ENCODE results near the gene ELP4.

Gene ELP4

DNA sequence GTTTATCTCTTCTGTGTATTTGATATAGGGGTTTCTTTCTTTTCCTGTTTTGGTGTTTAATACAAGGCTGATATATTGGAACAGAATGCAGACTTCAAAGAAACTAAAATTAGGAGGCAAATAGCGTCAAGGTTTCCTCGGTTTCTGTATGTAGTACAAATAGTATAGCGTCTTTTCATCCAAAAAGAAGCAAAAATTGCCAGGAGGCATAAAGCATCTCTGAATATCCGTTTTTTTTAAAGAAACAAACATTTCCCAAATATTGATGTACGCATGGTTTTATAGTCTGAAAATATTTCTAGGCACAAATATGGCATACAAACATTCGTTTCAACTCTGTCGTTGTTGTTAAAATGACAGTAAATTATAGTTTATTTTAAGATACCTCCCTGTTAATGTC, 318.6 kb downstream of the ELP4 start:
- H3K4me1 ChIP-seq (ENCODE audit: control insufficient read depth in 1 of 2, insufficient read depth in 1 of 2, low read depth in 1 of 2, low read length in 1 of 2), result no peaks in the 10 kb centered on the region
- H3K27me3 ChIP-seq, result peaks cover 100% of the 10 kb centered on the region
- H3K36me3 ChIP-seq, result no peaks in the 10 kb centered on the region
- H3K9me3 ChIP-seq, result no peaks in the 10 kb centered on the region
- H3K27ac ChIP-seq, result no peak overlapping the region
- no peak overlapping the region for H3K4me3 ChIP-seq (ENCODE audit: low read depth in 1 of 2, low read length in 1 of 2)
- TF ChIP-seq CTCF (IDR thresholded peaks at IDR 0.05), result no peak

DNA sequence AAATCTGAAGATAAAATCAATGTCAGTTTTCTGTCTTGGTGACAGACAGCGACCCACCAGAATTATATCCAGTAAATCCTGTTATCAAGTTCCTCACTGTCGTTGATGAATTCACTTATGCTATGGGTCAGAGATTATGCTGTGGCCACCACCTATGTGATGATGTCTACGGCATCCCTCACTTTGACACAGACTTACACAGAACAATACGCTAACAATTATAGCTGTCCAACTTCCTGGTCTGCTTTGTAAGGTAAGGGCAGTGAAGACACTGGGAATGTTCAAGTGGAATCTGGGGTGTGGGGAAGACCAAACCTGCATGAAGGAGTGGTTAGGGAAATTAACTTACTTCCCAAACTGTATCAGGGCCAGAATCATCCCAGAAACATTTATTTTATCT, 320.8 kb downstream of the ELP4 start:
- Histone ChIP-seq H3K27ac (no peak overlapping the region), H3K9me3 (no peaks in the 10 kb centered on the region), H3K36me3 (no peaks in the 10 kb centered on the region), H3K27me3 (peaks cover 100% of the 10 kb centered on the region), H3K4me1 (ENCODE audit: control insufficient read depth in 1 of 2, insufficient read depth in 1 of 2, low read depth in 1 of 2, low read length in 1 of 2) (no peaks in the 10 kb centered on the region), H3K4me3 (ENCODE audit: low read depth in 1 of 2, low read length in 1 of 2) (no peak overlapping the region)
- TF ChIP-seq CTCF (IDR thresholded peaks at IDR 0.05), result no peak

DNA sequence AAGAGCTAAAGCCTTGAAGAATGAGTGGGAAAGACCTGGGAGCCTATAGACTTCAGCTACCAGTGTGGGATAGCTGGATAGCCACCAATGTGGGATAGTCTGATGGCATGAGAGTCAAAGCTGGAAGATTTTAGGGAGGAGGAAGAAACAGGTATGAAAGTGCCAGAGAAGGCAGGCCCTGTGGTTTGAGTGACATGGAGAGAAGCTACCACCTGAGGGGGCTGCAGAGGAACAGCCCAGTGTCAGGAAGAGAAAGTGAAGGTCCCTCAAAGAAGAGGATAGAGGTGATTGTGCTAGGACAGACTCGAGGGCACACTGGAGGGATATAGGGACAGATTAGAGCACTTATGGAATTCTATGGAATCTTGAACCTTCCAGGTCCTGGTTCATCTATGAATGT, 324.7 kb downstream of the ELP4 start:
- no peaks in the 10 kb centered on the region for H3K36me3 ChIP-seq
- no peak for TF ChIP-seq CTCF (IDR thresholded peaks at IDR 0.05)
- no peak overlapping the region for H3K4me3 ChIP-seq (ENCODE audit: low read depth in 1 of 2, low read length in 1 of 2)
- no peaks in the 10 kb centered on the region for H3K9me3 ChIP-seq
- H3K27ac ChIP-seq, result no peak overlapping the region
- no peaks in the 10 kb centered on the region for H3K4me1 ChIP-seq (ENCODE audit: control insufficient read depth in 1 of 2, insufficient read depth in 1 of 2, low read depth in 1 of 2, low read length in 1 of 2)
- H3K27me3 ChIP-seq, result peaks cover 100% of the 10 kb centered on the region

Measured in neutrophil (primary cell).